Activated T-cell treated with anti-CD3 and anti-CD28 coated beads, Interleukin-2, amount 50 U/mL, for 72 hours (primary cell): ENCODE data around the gene NME4. TPM values are rescaled to one million over a fixed set of nuclear protein-coding genes. Genes with fewer than 3 reads are reported as not detected.
"Not testable (repeated sequence)": the region's sequence is repeated elsewhere in the genome, so short reads cannot be mapped to it uniquely, and the experiment has no call there.

Experiments used
- ATAC-seq, 2 donors: fragments of 150-1000 bp; cut with Tn5 transposase; replicated peaks in 1 of 2; 2 replicates each; pipeline ENCODE4 v1.10.0; 2021; ENCODE audit warnings: moderate library complexity in 2 of 2, mild to moderate bottlenecking in 1 of 2
- DNase-seq, 2 donors: peaks; one replicate each; pipeline ENCODE4 v3.0.0; 2021 to 2022; ENCODE audit warnings: mixed read lengths in 1 of 2
- H3K27ac Mint-ChIP-seq: one replicate; pipeline ENCODE4 v1.8.0; 2022; ENCODE audit warnings: mild to moderate bottlenecking, moderate library complexity, mixed read lengths
- H3K27me3 Mint-ChIP-seq: one replicate; pipeline ENCODE4 v1.8.0; 2022; ENCODE audit warnings: low read depth, mixed read lengths
- H3K36me3 Mint-ChIP-seq, 2 donors: one replicate each; pipeline ENCODE4 v1.8.0; 2022; ENCODE audit warnings: mixed read lengths in 2 of 2, mild to moderate bottlenecking in 1 of 2; ENCODE audit not compliant: insufficient read depth in 2 of 2
- H3K4me1 Mint-ChIP-seq: one replicate; pipeline ENCODE4 v1.8.0; 2022; ENCODE audit warnings: low read depth, mixed read lengths
- H3K4me3 Mint-ChIP-seq, 2 donors: one replicate each; pipeline ENCODE4 v1.8.0; 2022; ENCODE audit warnings: mild to moderate bottlenecking in 2 of 2, mixed read lengths in 2 of 2, moderate library complexity in 2 of 2
- H3K9me3 Mint-ChIP-seq, 2 donors: one replicate each; pipeline ENCODE4 v1.8.0; 2022; ENCODE audit warnings: mixed read lengths in 2 of 2
- total RNA-seq, 2 donors: library from RNA; stranded (reverse); gene quantifications; one replicate each; pipeline ENCODE4 v1.2.3, GENCODE V29; 2022

The NME4 gene
- 10 to 100 TPM; 24.6 to 27.6 TPM for total RNA-seq

DNA sequence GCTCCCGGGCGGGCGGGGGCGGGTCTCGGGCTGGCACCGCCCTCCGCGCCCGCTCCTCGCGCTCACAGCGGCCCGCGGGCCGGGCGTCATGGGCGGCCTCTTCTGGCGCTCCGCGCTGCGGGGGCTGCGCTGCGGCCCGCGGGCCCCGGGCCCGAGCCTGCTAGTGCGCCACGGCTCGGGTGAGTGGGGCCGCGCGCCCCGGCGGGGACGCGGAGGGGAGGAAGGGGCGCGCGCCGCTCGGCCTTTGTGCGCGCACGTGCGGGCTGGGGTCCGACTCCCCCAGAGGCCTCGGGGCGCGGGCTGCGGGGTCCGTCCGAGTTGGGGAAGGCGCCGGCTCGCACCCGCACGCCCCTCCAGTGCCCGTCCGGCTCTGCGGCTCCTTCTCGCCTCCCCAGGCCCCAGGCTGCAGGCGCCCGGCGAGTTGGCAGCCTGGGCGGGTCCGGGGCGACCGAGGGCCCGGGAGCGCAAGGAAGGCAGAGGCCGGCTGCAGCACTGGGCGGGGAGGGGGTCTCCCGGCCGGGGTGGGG, at the start of gene NME4:
TSS of gene NME4 (plus strand) at position 65 of the 527 bp plus-strand sequence. CDS start at position 89, 24 bp downstream.
- ATAC-seq = peak; percentile 14 to 31
- H3K36me3 Mint-ChIP-seq = no peaks in the 10 kb centered on the region
- H3K9me3 Mint-ChIP-seq = no peaks in the 10 kb centered on the region
- peak; percentile 51 to 53 for DNase-seq
- H3K27me3 Mint-ChIP-seq = no peaks in the 10 kb centered on the region
- H3K27ac Mint-ChIP-seq = peak within 1 kb of the TSS; percentile 80
- H3K4me3 Mint-ChIP-seq = peak within 1 kb of the TSS; percentile 82 to 87
- H3K4me1 Mint-ChIP-seq = peaks cover 30% of the 10 kb centered on the region

DNA sequence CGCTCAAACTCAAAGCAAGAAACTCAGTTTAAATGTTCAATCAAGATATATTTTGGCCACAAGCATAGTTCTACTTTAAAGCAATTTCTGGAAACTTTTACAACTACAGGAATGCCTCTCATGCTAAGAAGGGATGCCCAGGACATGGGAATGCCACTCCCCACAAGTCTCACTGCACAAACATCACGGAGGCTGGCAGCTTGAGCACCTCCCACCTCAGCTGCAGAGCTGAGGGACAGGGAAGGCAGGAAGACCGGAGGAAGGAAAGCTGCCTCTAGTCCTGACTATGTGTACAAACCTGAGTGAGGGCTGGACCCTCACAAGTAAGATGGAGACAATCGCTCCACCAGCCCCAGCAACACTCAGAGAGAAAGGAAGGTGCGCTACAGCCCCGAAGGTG, 49.8 kb upstream of the NME4 start:
- ATAC-seq (no peak), DNase-seq (no peak)
- H3K27me3 Mint-ChIP-seq = no peaks in the 10 kb centered on the region
- H3K4me1 Mint-ChIP-seq = peaks cover 82% of the 10 kb centered on the region
- no peak overlapping the region for H3K27ac Mint-ChIP-seq
- no peak overlapping the region for H3K4me3 Mint-ChIP-seq
- peaks cover 4 to 14% of the 10 kb centered on the region in 2 donors for H3K36me3 Mint-ChIP-seq
- H3K9me3 Mint-ChIP-seq = no peaks in the 10 kb centered on the region

GRCh38 chr16:348495-348894, 48.5 kb upstream of the NME4 start:
- DNase-seq, H3K4me3 Mint-ChIP-seq, H3K27me3 Mint-ChIP-seq, H3K27ac Mint-ChIP-seq, H3K9me3 Mint-ChIP-seq, ATAC-seq: not testable (repeated sequence)
- H3K4me1 Mint-ChIP-seq = peaks cover 70% of the 10 kb centered on the region
- H3K36me3 Mint-ChIP-seq = peaks cover 4 to 14% of the 10 kb centered on the region in 2 donors

- Mint-ChIP-seq H3K9me3 (no peaks in the 10 kb centered on the region), H3K36me3 (peaks cover 2 to 11% of the 10 kb centered on the region in 2 donors), H3K27me3 (no peaks in the 10 kb centered on the region), H3K4me1 (peaks cover 71% of the 10 kb centered on the region), H3K4me3 (peak overlapping the region in 1 of 2 donors; percentile 3), H3K27ac (no peak overlapping the region)
- no peak for ATAC-seq
- no peak for DNase-seq
Measured at GRCh38 chr16:349211-349610, 47.8 kb upstream of the NME4 start.

GRCh38 chr16:350203-350602, 46.8 kb upstream of the NME4 start:
- ATAC-seq = no peak
- Mint-ChIP-seq H3K27me3 (no peaks in the 10 kb centered on the region), H3K9me3 (no peaks in the 10 kb centered on the region), H3K4me3 (peak overlapping the region; percentile 83 to 89), H3K36me3 (peaks cover 2 to 7% of the 10 kb centered on the region in 2 donors), H3K4me1 (peaks cover 69% of the 10 kb centered on the region), H3K27ac (no peak overlapping the region)
- no peak for DNase-seq

- peaks cover 58% of the 10 kb centered on the region for H3K4me1 Mint-ChIP-seq
Measured at GRCh38 chr16:351804-352520, 45.0 kb upstream of the NME4 start.

DNA sequence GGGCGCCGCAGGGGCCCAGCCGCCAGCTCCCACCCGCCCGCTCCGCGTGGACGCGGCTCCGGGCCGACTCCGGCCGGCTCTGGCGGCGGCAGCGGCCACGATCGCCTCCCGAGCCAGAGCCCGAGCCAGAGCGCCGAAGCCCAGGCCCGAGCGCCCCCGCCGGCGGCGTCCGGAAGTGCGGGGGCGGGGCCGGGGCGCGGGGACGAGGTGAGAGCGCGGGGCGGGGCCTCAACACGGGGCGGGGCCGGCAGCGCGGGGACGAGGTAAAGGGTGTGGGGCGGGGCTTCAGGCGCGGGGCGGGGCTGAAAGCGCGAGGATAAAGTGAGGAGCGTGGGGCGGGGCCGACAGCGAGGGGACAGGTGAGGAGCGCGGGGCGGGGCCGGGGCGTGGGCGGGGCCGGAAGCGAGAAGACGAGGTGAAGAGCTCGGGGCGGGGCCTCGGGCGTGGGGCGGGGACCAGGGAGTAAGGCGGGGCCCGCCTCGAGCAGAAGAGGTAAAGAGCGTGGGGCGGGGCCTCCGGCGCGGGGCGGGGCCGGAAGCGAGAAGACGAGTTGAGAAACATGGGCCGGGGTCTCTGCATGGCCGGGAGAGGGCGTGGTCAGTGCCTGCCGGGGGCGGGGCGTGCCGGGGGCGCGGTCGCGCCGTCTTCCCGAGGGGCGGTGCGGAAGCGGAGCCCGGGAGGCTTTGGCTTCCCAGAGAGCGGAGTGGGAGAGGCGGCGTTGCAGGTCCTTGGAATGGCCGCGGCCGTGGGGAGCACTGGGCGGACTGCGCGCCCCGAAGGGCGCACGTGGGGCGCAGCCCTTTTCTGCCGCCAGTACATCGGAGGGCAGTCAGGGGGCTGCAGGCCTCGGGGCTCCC, 44.2 kb upstream of the NME4 start, which contains the start of gene AXIN1:
TSS of gene AXIN1 (minus strand) at position 177 of the 857 bp plus-strand sequence. CDS start 5,698 bp downstream, outside the sequence.
- peak; percentile 100 for DNase-seq
- Mint-ChIP-seq H3K27ac (peak within 1 kb of the TSS; percentile 91), H3K27me3 (no peaks in the 10 kb centered on the region)

More at GRCh38 chr16:351804-352520, 45.0 kb upstream of the NME4 start:
- no peaks in the 10 kb centered on the region for H3K27me3 Mint-ChIP-seq
- peak overlapping the region; percentile 83 to 89 for H3K4me3 Mint-ChIP-seq
- ATAC-seq = peak; percentile 41
- peak overlapping the region; percentile 91 for H3K27ac Mint-ChIP-seq
- H3K36me3 Mint-ChIP-seq = peaks cover 0 to 3% of the 10 kb centered on the region in 2 donors
- H3K9me3 Mint-ChIP-seq = no peaks in the 10 kb centered on the region
- DNase-seq = peak; percentile 36 to 56

DNA sequence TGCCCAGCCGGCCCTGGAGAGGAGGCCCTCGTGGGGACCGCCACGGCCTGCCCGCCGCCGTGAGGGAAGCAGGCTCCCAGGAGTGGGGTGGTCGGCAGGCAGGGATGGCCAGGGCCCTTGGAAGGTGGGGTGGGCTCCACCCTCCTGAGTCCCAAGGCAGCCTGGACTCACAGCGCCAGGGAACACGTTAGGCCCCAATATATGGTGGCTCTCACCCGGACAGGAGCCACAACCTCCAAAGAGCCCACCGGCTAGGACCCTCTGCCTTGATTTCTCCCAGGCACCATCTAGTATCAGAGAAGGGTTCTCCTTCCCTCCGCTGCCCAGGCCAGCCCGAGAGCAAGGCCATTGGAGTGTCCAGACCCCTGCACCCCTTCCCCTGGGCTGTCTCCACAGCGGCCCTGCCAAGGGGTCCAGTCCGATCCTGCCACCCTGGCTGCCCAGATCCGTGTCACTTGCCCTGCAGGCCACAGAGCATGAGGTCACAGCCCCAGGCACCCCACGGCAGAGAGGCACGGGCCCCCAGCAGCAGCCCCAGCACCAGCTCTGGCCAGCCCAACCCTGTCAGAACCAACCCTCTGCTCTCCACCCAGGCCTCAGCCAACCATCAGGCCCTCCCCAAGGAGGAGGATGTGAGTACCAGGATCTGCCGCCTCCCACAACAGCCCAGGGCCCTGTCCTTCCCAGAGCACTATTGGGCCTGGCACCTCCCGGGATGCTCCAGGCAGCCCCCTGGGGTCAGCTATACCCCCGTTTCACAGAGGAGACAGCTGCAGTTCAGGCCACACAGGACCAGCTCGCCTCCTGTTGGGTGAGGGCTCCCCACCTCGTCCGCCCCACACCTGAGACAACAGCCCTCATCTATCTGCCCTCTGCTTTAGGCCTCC, 43.4 kb upstream of the NME4 start:
- no peaks in the 10 kb centered on the region for H3K27me3 Mint-ChIP-seq
- ATAC-seq = no peak
- no peaks in the 10 kb centered on the region for H3K9me3 Mint-ChIP-seq
- peak in 1 of 2 donors; percentile 27 for DNase-seq
- no peak overlapping the region for H3K27ac Mint-ChIP-seq
- peaks cover 44% of the 10 kb centered on the region for H3K4me1 Mint-ChIP-seq
- peaks cover 0 to 3% of the 10 kb centered on the region in 2 donors for H3K36me3 Mint-ChIP-seq
- H3K4me3 Mint-ChIP-seq = peak overlapping the region; percentile 20 to 38

More for the DNA sequence above, 44.2 kb upstream of the NME4 start, which contains the start of gene AXIN1:
- H3K9me3 Mint-ChIP-seq = no peaks in the 10 kb centered on the region
- H3K4me3 Mint-ChIP-seq = peak within 1 kb of the TSS; percentile 83 to 89
- H3K36me3 Mint-ChIP-seq = peaks cover 0 to 3% of the 10 kb centered on the region in 2 donors
- ATAC-seq = peak; percentile 83 to 86
- peaks cover 50% of the 10 kb centered on the region for H3K4me1 Mint-ChIP-seq

DNA sequence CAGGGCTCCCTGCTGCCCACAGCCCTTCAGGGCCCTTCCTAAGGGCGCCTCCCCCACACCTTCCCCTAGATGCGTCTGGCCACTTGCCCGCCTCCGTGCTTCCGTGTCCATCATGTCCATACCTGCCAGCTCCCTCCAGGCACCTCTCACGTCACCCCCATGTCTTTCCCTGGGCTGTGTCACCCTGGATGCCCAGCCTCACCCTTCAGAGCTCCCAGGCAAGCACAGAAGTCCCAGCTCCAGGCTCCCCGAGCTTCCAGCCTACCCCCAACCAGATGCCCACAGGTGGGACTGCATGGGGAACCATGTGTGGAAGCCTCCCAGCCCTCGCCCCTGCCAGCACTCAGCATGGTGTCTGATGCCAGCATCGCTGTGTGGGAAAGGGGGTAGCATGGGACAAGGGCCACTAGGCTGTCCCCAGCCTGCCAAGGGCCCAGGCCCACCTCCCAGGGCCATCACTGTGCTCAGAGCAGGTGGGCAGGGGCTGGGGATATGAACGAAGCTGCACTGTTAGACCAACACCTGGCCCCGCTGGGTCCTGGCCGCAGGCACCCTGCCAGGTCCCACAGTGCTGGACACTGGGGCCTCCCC, 42.6 kb upstream of the NME4 start:
- ATAC-seq = no peak
- Mint-ChIP-seq H3K9me3 (no peaks in the 10 kb centered on the region), H3K4me1 (peaks cover 37% of the 10 kb centered on the region), H3K4me3 (peak overlapping the region in 1 of 2 donors; percentile 38), H3K27ac (no peak overlapping the region), H3K36me3 (peaks cover 0 to 3% of the 10 kb centered on the region in 2 donors), H3K27me3 (no peaks in the 10 kb centered on the region)
- no peak for DNase-seq

- no peaks in the 10 kb centered on the region for H3K9me3 Mint-ChIP-seq
- ATAC-seq (no peak), DNase-seq (no peak)
- H3K4me3 Mint-ChIP-seq = peak overlapping the region in 1 of 2 donors; percentile 29
- H3K27ac Mint-ChIP-seq = no peak overlapping the region
- H3K36me3 Mint-ChIP-seq = peaks cover 0 to 3% of the 10 kb centered on the region in 2 donors
- peaks cover 30% of the 10 kb centered on the region for H3K4me1 Mint-ChIP-seq
- H3K27me3 Mint-ChIP-seq = no peaks in the 10 kb centered on the region
Measured at GRCh38 chr16:354971-355461, 42.0 kb upstream of the NME4 start.

DNA sequence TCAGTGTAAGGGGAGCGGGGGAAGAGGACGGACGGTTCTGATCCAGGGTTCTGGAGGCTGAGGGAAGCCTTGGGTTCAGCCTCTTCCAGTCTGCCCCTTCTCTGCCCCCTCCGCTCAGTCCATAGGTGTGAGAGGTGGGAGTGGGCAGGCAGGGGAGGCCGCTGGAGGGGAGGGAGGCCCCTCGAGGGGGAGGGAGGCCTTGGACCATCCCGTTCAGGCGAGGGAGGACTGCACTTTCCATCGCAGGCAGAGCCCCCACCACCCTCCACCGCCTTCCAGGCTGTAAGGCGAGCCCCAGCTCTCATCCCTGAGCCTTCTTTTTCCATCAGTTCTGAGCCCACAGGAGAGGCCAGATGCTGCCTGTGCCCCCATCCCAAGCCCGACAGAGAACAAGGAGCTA, 40.3 kb upstream of the NME4 start:
- Mint-ChIP-seq H3K9me3 (no peaks in the 10 kb centered on the region), H3K27ac (no peak overlapping the region)

More for the DNA sequence above, 40.3 kb upstream of the NME4 start:
- Mint-ChIP-seq H3K4me1 (peaks cover 16% of the 10 kb centered on the region), H3K4me3 (no peak overlapping the region), H3K27me3 (no peaks in the 10 kb centered on the region), H3K36me3 (no peaks in the 10 kb centered on the region)
- ATAC-seq (no peak), DNase-seq (no peak)
